ENCODE data around the gene INTS1. TPM values are rescaled to one million over a fixed set of nuclear protein-coding genes. Genes with fewer than 3 reads are reported as not detected.

Gene INTS1
- total RNA-seq, 4 donors from 2014 or later = 44.3 to 108 (median 78.8) TPM

GRCh38 chr7:1505731-1506550, 1.8 kb upstream of the INTS1 start:
- Histone ChIP-seq H3K27ac (peak overlapping the region in 2 of 4 donors; percentile 26 to 48), H3K27me3 (no peaks in the 10 kb centered on the region), H3K4me1 (peaks cover 13 to 21% of the 10 kb centered on the region in 2 donors), H3K9me3 (no peaks in the 10 kb centered on the region), H3K36me3 (peaks cover 0 to 16% of the 10 kb centered on the region in 2 donors), H3K4me3 (no peak overlapping the region)
- TF ChIP-seq, protein P1, sequence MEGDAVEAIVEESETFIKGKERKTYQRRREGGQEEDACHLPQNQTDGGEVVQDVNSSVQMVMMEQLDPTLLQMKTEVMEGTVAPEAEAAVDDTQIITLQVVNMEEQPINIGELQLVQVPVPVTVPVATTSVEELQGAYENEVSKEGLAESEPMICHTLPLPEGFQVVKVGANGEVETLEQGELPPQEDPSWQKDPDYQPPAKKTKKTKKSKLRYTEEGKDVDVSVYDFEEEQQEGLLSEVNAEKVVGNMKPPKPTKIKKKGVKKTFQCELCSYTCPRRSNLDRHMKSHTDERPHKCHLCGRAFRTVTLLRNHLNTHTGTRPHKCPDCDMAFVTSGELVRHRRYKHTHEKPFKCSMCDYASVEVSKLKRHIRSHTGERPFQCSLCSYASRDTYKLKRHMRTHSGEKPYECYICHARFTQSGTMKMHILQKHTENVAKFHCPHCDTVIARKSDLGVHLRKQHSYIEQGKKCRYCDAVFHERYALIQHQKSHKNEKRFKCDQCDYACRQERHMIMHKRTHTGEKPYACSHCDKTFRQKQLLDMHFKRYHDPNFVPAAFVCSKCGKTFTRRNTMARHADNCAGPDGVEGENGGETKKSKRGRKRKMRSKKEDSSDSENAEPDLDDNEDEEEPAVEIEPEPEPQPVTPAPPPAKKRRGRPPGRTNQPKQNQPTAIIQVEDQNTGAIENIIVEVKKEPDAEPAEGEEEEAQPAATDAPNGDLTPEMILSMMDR (IDR thresholded peaks at IDR 0.05 in 4 of 5, conservative IDR thresholded peaks at IDR 0.05 in 1 of 5) = no peak
- no peak for TF ChIP-seq POLR2A (IDR thresholded peaks at IDR 0.05)
- ATAC-seq = no peak
- in situ Hi-C loops (cut with MboI; ENCODE audit: low sequenced_read_pairs in 4 of 4) (no loop called here), intact Hi-C loops (cut with DNase I; ENCODE audit: low total_unique reads) (no loop called here)
- DNase-seq = no peak

GRCh38 chr7:1503390-1503789, 799 bp downstream of the INTS1 start:
- Histone ChIP-seq H3K27ac (peak overlapping the region in 3 of 4 donors; percentile 79 to 91 (median 88)), H3K4me3 (peak overlapping the region; percentile 85 to 99 (median 92)), H3K36me3 (peaks cover 0 to 38% of the 10 kb centered on the region in 2 donors), H3K9me3 (no peaks in the 10 kb centered on the region), H3K27me3 (no peaks in the 10 kb centered on the region), H3K4me1 (peaks cover 13 to 21% of the 10 kb centered on the region in 2 donors)
- no peak for DNase-seq
- in situ Hi-C loops (cut with MboI; ENCODE audit: low sequenced_read_pairs in 4 of 4) (no loop called here), intact Hi-C loops (cut with DNase I; ENCODE audit: low total_unique reads) (loop anchor here (5.0 kb wide), 1 partner anchor 46 kb away; the partner anchor contains the start of gene MICALL2)
- TF ChIP-seq, protein P1 (IDR thresholded peaks at IDR 0.05 in 4 of 5, conservative IDR thresholded peaks at IDR 0.05 in 1 of 5) = no peak
- TF ChIP-seq POLR2A (IDR thresholded peaks at IDR 0.05) = no peak
- ATAC-seq = no peak

DNA sequence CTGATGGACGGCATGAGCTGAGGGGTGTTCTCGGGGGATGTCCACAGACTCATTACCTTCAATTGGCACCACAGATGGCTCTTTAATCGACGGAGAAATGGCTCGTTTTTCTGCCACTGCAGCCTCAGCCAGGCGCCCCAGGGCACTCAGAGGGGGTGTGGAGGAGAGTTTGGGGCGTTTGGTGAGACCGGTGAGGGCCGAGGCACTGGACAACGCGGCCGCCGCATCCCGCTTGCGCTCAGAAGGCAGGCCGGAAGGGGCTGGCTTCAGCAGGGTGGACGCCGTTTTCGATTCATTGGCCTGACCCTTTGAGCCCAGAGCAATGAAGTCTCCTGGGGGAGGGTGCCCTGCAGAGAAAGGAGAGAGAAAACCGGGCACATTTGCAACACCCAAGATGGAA, 1.3 kb downstream of the INTS1 start:
- H3K4me3 ChIP-seq = peak overlapping the region; percentile 85 to 99 (median 92)
- in situ Hi-C loops (cut with MboI; ENCODE audit: low sequenced_read_pairs in 4 of 4) (no loop called here), intact Hi-C loops (cut with DNase I; ENCODE audit: low total_unique reads) (loop anchor here (5.0 kb wide), 1 partner anchor 46 kb away; the partner anchor contains the start of gene MICALL2)
- H3K27ac ChIP-seq = no peak overlapping the region
- peaks cover 13 to 21% of the 10 kb centered on the region in 2 donors for H3K4me1 ChIP-seq
- H3K27me3 ChIP-seq = no peaks in the 10 kb centered on the region
- no peak for DNase-seq
- no peaks in the 10 kb centered on the region for H3K9me3 ChIP-seq
- peaks cover 0 to 44% of the 10 kb centered on the region in 2 donors for H3K36me3 ChIP-seq
- TF ChIP-seq, protein P1 (IDR thresholded peaks at IDR 0.05 in 4 of 5, conservative IDR thresholded peaks at IDR 0.05 in 1 of 5) = no peak
- no peak for TF ChIP-seq POLR2A (IDR thresholded peaks at IDR 0.05)
- ATAC-seq = no peak

DNA sequence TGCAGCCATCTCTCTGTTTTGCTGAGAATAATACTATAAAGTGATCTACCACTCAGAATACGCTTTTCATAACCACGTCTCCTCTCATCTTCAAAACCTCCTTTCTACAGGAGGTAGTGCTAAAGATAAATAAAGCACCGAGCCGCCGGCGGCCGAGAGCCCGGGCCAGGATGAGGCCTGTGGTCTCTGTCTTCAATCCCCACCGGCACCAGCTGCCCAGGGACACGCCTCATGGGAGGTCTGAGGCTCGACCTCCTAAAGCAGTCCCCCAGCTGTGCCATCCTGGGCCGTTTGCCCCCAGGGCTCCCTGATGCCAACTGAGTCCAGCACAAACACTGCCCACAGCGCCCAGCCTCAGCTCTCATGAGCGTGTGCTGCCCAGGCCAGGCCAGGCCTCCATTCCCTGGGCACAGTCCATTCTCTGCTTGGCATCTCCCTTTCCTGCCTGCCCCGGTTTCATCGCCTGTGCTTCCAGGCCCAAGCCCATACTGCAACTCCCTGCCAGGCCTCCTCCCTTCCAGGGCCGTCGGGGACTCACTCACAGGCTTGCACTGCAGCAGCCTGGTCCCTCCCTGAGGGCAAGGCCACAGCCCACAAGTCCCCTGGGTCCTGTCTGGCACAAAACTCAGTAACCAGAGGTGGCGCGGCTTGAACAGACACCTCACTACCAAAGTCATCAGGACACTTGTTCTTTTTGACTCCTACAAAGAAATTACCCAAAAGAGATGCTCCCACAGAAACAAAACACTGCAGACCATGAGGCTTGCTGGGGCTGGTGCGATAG, 2.5 kb downstream of the INTS1 start:
- Histone ChIP-seq H3K4me1 (peaks cover 13 to 21% of the 10 kb centered on the region in 2 donors), H3K9me3 (no peaks in the 10 kb centered on the region), H3K36me3 (peaks cover 0 to 53% of the 10 kb centered on the region in 2 donors), H3K27me3 (no peaks in the 10 kb centered on the region), H3K4me3 (no peak overlapping the region), H3K27ac (no peak overlapping the region)
- DNase-seq = no peak
- in situ Hi-C loops (cut with MboI; ENCODE audit: low sequenced_read_pairs in 4 of 4) (no loop called here), intact Hi-C loops (cut with DNase I; ENCODE audit: low total_unique reads) (loop anchor here (5.0 kb wide), 1 partner anchor 44 kb away; the partner anchor contains the start of gene MICALL2)
- no peak for TF ChIP-seq POLR2A (IDR thresholded peaks at IDR 0.05)
- TF ChIP-seq, protein P1 (IDR thresholded peaks at IDR 0.05 in 4 of 5, conservative IDR thresholded peaks at IDR 0.05 in 1 of 5) = no peak
- ATAC-seq = no peak

Measured in gastrocnemius medialis (tissue), 4 donors.